ENCODE results near the gene HSPA2. TPM values are rescaled to one million over a fixed set of nuclear protein-coding genes. Genes with fewer than 3 reads are reported as not detected.

Gene HSPA2
- total and polyA plus RNA-seq, 2 of the 13 experiments (the other 11 are each of a cell fraction or from before 2014, with no cell fraction given) = 0.15 to 0.27 TPM

DNA sequence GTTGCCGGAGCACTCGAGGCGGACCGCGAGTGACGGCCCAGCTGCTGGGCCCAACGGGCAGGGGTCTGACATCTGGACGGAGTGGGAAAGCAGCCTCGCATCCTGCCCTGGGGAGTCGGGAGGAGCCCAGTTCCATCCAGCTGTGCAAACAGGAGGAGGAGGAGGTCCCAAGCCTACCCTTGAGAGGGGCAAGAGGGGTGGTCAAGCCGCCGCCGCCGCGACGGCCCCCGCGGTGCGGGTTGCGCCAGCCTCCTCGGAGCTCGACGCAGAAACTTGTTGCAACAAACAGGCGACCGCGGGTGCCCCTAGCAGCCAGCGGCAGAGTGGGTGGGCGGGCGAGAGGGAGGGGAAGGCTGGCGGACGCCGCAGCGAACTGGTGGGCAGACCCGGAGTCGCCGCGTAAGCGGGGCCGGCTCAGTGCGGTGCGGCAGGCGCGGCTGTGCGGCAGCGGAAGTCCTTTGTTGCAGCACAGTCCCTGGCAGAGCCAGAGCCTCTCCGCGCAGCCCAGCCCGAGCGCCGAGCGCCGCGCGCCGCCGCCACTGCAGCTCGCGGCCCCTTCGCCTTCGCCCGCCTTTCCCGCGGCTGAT, 36.1 kb upstream of the HSPA2 start, which contains the start of gene ZBTB1 (continued):
- TF ChIP-seq ZNF432 (CRISPR knock-in tag; IDR thresholded peaks at IDR 0.05; ENCODE audit: borderline replicate concordance) = 0 out of 2 replicates have a peak, but pooled peaks have one; percentile 49
- peak; percentile 68 for TF ChIP-seq SRSF4 (IDR thresholded peaks at IDR 0.05; ENCODE audit: low read depth, low read length, poor library complexity, severe bottlenecking)
- peak; percentile 26 for TF ChIP-seq TAF15 (IDR thresholded peaks at IDR 0.05; ENCODE audit: low read depth, low read length, poor library complexity, severe bottlenecking)
- TF ChIP-seq ZBTB14 (CRISPR knock-in tag; IDR thresholded peaks at IDR 0.05) = peak; percentile 32; the same call in 1 of the 2 replicates
- TF ChIP-seq RBM39 (IDR thresholded peaks at IDR 0.05; ENCODE audit: low read depth, low read length, poor library complexity, severe bottlenecking) = peak; percentile 43
- TF ChIP-seq, protein P1, sequence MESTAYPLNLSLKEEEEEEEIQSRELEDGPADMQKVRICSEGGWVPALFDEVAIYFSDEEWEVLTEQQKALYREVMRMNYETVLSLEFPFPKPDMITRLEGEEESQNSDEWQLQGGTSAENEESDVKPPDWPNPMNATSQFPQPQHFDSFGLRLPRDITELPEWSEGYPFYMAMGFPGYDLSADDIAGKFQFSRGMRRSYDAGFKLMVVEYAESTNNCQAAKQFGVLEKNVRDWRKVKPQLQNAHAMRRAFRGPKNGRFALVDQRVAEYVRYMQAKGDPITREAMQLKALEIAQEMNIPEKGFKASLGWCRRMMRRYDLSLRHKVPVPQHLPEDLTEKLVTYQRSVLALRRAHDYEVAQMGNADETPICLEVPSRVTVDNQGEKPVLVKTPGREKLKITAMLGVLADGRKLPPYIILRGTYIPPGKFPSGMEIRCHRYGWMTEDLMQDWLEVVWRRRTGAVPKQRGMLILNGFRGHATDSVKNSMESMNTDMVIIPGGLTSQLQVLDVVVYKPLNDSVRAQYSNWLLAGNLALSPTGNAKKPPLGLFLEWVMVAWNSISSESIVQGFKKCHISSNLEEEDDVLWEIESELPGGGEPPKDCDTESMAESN (CRISPR knock-in tag; conservative IDR thresholded peaks at IDR 0.05) = no peak; the same call in 1 of the 2 replicates
- peak; percentile 49 for TF ChIP-seq GATA4 (IDR thresholded peaks at IDR 0.05; ENCODE audit: borderline replicate concordance, low read depth)
- TF ChIP-seq, protein P2, sequence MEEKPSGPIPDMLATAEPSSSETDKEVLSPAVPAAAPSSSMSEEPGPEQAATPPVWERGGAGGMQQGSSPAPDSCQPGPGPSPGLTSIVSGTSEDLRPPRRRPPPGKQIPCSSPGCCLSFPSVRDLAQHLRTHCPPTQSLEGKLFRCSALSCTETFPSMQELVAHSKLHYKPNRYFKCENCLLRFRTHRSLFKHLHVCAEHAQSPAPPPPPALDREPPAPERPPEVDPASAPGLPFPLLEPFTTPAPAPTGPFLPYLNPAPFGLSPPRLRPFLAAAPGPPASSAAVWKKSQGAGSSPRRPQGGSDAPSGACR (CRISPR knock-in tag; IDR thresholded peaks at IDR 0.05) = peak; percentile 24; the same call in 1 of the 2 replicates
- no peak for TF ChIP-seq ZNF788 (CRISPR knock-in tag; IDR thresholded peaks at IDR 0.05; ENCODE audit: borderline replicate concordance)
- peak; percentile 32 for TF ChIP-seq YY1 (IDR thresholded peaks at IDR 0.05; ENCODE audit: insufficient read depth, insufficient replicate concordance, low read depth, low read length)
- 0 out of 2 replicates have a peak, but pooled peaks have one; percentile 41 for TF ChIP-seq LBX2 (CRISPR knock-in tag; IDR thresholded peaks at IDR 0.05; ENCODE audit: borderline replicate concordance)
- peak; percentile 10; the same call in 1 of the 2 replicates for TF ChIP-seq SP5 (CRISPR knock-in tag; IDR thresholded peaks at IDR 0.05; ENCODE audit: borderline replicate concordance, low read depth)
- TF ChIP-seq FOXA3 (CRISPR knock-in tag; IDR thresholded peaks at IDR 0.05) = peak; percentile 64; the same call in 1 of the 2 replicates
- 0 out of 2 replicates have a peak, but pooled peaks have one; percentile 52 for TF ChIP-seq ZNF350 (CRISPR knock-in tag; IDR thresholded peaks at IDR 0.05; ENCODE audit: borderline replicate concordance, low read depth)
- TF ChIP-seq ZNF30 (CRISPR knock-in tag; IDR thresholded peaks at IDR 0.05) = peak; percentile 23; the same call in 1 of the 2 replicates
- no peak for TF ChIP-seq ZUFSP (CRISPR knock-in tag; IDR thresholded peaks at IDR 0.05; ENCODE audit: borderline replicate concordance)
- no peak for TF ChIP-seq ZFP82 (CRISPR knock-in tag; IDR thresholded peaks at IDR 0.05; ENCODE audit: borderline replicate concordance)
- TF ChIP-seq TSC22D2 (CRISPR knock-in tag; IDR thresholded peaks at IDR 0.05; ENCODE audit: borderline replicate concordance) = no peak
- no peak for TF ChIP-seq ZSCAN5A (CRISPR knock-in tag; IDR thresholded peaks at IDR 0.05; ENCODE audit: borderline replicate concordance)
- peak; percentile 24; the same call in 1 of the 2 replicates for TF ChIP-seq RAD21 (CRISPR knock-in tag; IDR thresholded peaks at IDR 0.05)
